PFSK-1 (cell line): ENCODE data around the gene PCSK2.

Experiments
- POLR2AphosphoS5 ChIP-seq: IDR thresholded peaks from 2 replicates; pipeline ENCODE4 v1.6.1; 2012; ENCODE audit warnings: low read depth, mild to moderate bottlenecking, control low read depth, low read length, moderate library complexity
- REST ChIP-seq, 2 experiments: IDR thresholded peaks; 2 replicates each; pipeline versions ENCODE4 v1.6.1 to v1.8.0; 2011 to 2012; ENCODE audit warnings: low read depth in 2 of 2, low read length in 2 of 2, control low read depth in 1 of 2, inconsistent platforms in 1 of 2, mild to moderate bottlenecking in 1 of 2, moderate library complexity in 1 of 2; ENCODE audit not compliant: insufficient read depth in 1 of 2
- TAF1 ChIP-seq: IDR thresholded peaks from 2 replicates; pipeline ENCODE4 v1.6.1; 2012; ENCODE audit warnings: low read length, control low read depth, borderline replicate concordance; ENCODE audit not compliant: insufficient read depth

- TF ChIP-seq REST (IDR thresholded peaks at IDR 0.05; ENCODE audit: insufficient read depth in 1 of 2, low read depth in 2 of 2, low read length in 2 of 2) (no peak), POLR2AphosphoS5 (no peak), TAF1 (no peak)
Observed at GRCh38 chr20:17350321-17350720, 123.5 kb downstream of the PCSK2 start.
